HEK293 (cell line): ENCODE results near the gene GLB1L2.

Experiments used
- CTCF ChIA-PET: fragments of 350-600 bp; formaldehyde crosslinking; extraction: SDS; loops from one replicate; lab custom pipeline; 2021; ENCODE audit warnings: antibody characterized with exemption; lab: Yijun Ruan, JAX
- POLR2A ChIA-PET: fragments of 300-600 bp; formaldehyde crosslinking; extraction: SDS; loops from one replicate; lab custom pipeline; 2020; ENCODE audit warnings: antibody characterized with exemption, inconsistent platforms; lab: Yijun Ruan, JAX
- H3K27ac ChIP-seq: fragments of 200-500 bp; sonication (Bioruptor generic); 2 replicates; pipeline ENCODE4 v1.5.1; 2014; ENCODE audit warnings: low read depth, low read length, control low read depth, inconsistent platforms; ENCODE audit errors: extremely low read depth
- H3K36me3 ChIP-seq, 2 experiments: fragments of 200-500 bp in 1 of 2; sonication (Bioruptor generic) in 1 of 2; 1 replicate in 1 of 2; 2 replicates in 1 of 2; pipeline ENCODE4 v1.5.1; 2014 to 2017; ENCODE audit warnings: inconsistent platforms in 2 of 2, low read length in 2 of 2; ENCODE audit not compliant: control insufficient read depth in 2 of 2, insufficient read depth in 1 of 2
- H3K4me1 ChIP-seq: fragments of 200-500 bp; sonication (Bioruptor generic); 2 replicates; pipeline ENCODE4 v1.5.1; 2014; ENCODE audit warnings: mild to moderate bottlenecking, low read length, inconsistent platforms; ENCODE audit not compliant: control insufficient read depth, insufficient read depth
- H3K4me3 ChIP-seq: 2 replicates; pipeline ENCODE4 v1.5.1; 2011; ENCODE audit warnings: low read depth, mild to moderate bottlenecking, control low read depth, low read length, moderate library complexity
- H3K9me3 ChIP-seq: fragments of 200-500 bp; sonication (Bioruptor generic); 2 replicates; pipeline ENCODE4 v1.5.1; 2014; ENCODE audit warnings: low read depth, low read length, inconsistent platforms; ENCODE audit not compliant: control insufficient read depth, insufficient read depth
- BCL11A ChIP-seq: fragments of 450-650 bp; formaldehyde crosslinking; IDR thresholded peaks from 2 replicates; pipeline ENCODE4 v1.5.1; 2016; ENCODE audit warnings: low read depth, missing biosample characterization, missing genetic modification characterization
- HIC1 ChIP-seq: fragments of 450-650 bp; formaldehyde crosslinking; IDR thresholded peaks from 2 replicates; pipeline ENCODE4 v1.5.1; 2016; ENCODE audit warnings: missing biosample characterization, missing genetic modification characterization
- HOXA7 ChIP-seq: sonication (generic); formaldehyde crosslinking; IDR thresholded peaks from 2 replicates; pipeline ENCODE4 v1.8.1; 2022; ENCODE audit warnings: missing genetic modification reagents, borderline replicate concordance
- HOXC10 ChIP-seq: sonication (generic); formaldehyde crosslinking; IDR thresholded peaks from 2 replicates; pipeline ENCODE4 v1.8.1; 2023; ENCODE audit warnings: mild to moderate bottlenecking, missing genetic modification reagents
- KLF1 ChIP-seq: fragments of 450-650 bp; formaldehyde crosslinking; IDR thresholded peaks from 2 replicates; pipeline ENCODE4 v1.5.1; 2016; ENCODE audit warnings: missing biosample characterization, missing genetic modification characterization
- PRDM10 ChIP-seq: fragments of 450-650 bp; formaldehyde crosslinking; IDR thresholded peaks from 2 replicates; pipeline ENCODE4 v1.5.1; 2016; ENCODE audit warnings: missing biosample characterization, missing genetic modification characterization
- YY2 ChIP-seq: fragments of 450-650 bp; formaldehyde crosslinking; IDR thresholded peaks from 2 replicates; pipeline ENCODE4 v1.5.1; 2016; ENCODE audit warnings: missing biosample characterization, missing genetic modification characterization
- ZBTB48 ChIP-seq: fragments of 450-650 bp; formaldehyde crosslinking; IDR thresholded peaks from 2 replicates; pipeline ENCODE4 v1.5.1; 2016; ENCODE audit warnings: missing biosample characterization, missing genetic modification characterization
- ZFP69B ChIP-seq: fragments of 450-650 bp; formaldehyde crosslinking; IDR thresholded peaks from 2 replicates; pipeline ENCODE4 v1.5.1; 2016; ENCODE audit warnings: missing biosample characterization, missing genetic modification characterization
- ZNF132 ChIP-seq: fragments of 450-650 bp; formaldehyde crosslinking; IDR thresholded peaks from 2 replicates; pipeline ENCODE4 v1.5.1; 2017; ENCODE audit warnings: missing biosample characterization, missing genetic modification characterization, borderline replicate concordance
- ZNF335 ChIP-seq: fragments of 450-650 bp; formaldehyde crosslinking; conservative IDR thresholded peaks from 2 replicates; pipeline ENCODE4 v1.5.1; 2016; ENCODE audit warnings: missing biosample characterization, missing genetic modification characterization
- ZNF423 ChIP-seq: fragments of 450-650 bp; formaldehyde crosslinking; IDR thresholded peaks from 2 replicates; pipeline ENCODE4 v1.5.1; 2016; ENCODE audit warnings: missing biosample characterization, missing genetic modification characterization
- ZNF433 ChIP-seq: fragments of 450-650 bp; formaldehyde crosslinking; IDR thresholded peaks from 2 replicates; pipeline ENCODE4 v1.5.1; 2016; ENCODE audit warnings: missing biosample characterization, missing genetic modification characterization, low read depth
- ZNF473 ChIP-seq: fragments of 450-650 bp; formaldehyde crosslinking; IDR thresholded peaks from 2 replicates; pipeline ENCODE4 v1.5.1; 2017; ENCODE audit warnings: missing biosample characterization, missing genetic modification characterization
- ZNF501 ChIP-seq: fragments of 450-650 bp; formaldehyde crosslinking; IDR thresholded peaks from 2 replicates; pipeline ENCODE4 v1.5.1; 2016; ENCODE audit warnings: missing biosample characterization, missing genetic modification characterization
- ZNF704 ChIP-seq: fragments of 450-650 bp; formaldehyde crosslinking; IDR thresholded peaks from 2 replicates; pipeline ENCODE4 v1.5.1; 2016; ENCODE audit warnings: missing biosample characterization, missing genetic modification characterization
- ZNF707 ChIP-seq: fragments of 450-650 bp; formaldehyde crosslinking; IDR thresholded peaks from 2 replicates; pipeline ENCODE4 v1.5.1; 2016; ENCODE audit warnings: missing biosample characterization, missing genetic modification characterization
- ZNF785 ChIP-seq: fragments of 450-650 bp; formaldehyde crosslinking; IDR thresholded peaks from 2 replicates; pipeline ENCODE4 v1.5.1; 2016; ENCODE audit warnings: missing biosample characterization, missing genetic modification characterization
- ZNF792 ChIP-seq: fragments of 450-650 bp; formaldehyde crosslinking; IDR thresholded peaks from 2 replicates; pipeline ENCODE4 v1.5.1; 2016; ENCODE audit warnings: missing biosample characterization, missing genetic modification characterization
- ZNF830 ChIP-seq: fragments of 450-650 bp; IDR thresholded peaks from 2 replicates; pipeline ENCODE4 v1.5.0; 2018; ENCODE audit warnings: missing biosample characterization, missing genetic modification characterization, low read depth, mild to moderate bottlenecking, moderate library complexity
- TF ChIP-seq, protein P1 (sequence below): fragments of 450-650 bp; formaldehyde crosslinking; optimal IDR thresholded peaks from 2 replicates; pipeline ENCODE3; 2016; ENCODE audit warnings: missing biosample characterization, mild to moderate bottlenecking, missing genetic modification characterization
- TF ChIP-seq, protein P2 (sequence below): fragments of 450-650 bp; formaldehyde crosslinking; IDR thresholded peaks from 2 replicates; pipeline ENCODE4 v1.5.1; 2016; ENCODE audit warnings: missing biosample characterization, missing genetic modification characterization
- TF ChIP-seq, protein P3 (sequence below): sonication (generic); formaldehyde crosslinking; IDR thresholded peaks from 2 replicates; pipeline ENCODE4 v1.8.1; 2022; ENCODE audit warnings: mild to moderate bottlenecking, moderate library complexity, missing genetic modification reagents

Gene GLB1L2

DNA sequence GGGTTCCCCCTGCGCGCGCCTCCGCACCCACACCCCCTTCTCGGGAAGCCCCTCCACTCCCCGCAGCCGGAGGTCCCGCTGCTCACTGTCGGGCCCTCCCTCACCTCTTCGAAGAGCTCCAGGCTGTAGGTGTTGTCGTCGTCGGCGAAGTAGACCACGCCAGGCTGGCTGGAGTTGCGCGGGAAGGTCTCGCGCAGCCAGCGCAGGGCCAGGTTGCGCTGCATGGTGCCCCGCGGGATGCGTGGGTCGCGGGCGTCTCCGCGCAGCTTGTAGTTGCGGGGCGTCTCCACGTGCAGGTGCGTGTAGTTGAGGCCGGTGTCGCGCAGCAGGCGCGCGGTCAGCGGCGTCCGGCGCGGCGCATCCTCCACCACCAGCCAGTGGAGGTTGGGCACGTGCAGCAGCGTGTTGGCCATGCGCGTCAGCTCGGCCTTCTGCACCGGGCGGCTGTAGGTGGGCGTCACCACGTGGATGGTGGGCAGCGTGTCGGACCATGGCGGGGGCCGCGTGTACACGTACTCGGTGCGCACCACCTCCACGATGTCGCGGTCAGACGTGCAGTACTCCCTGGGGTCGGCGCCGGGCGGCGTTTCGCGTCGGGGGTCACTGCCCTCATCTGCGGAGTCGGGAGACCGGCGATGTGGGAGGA, 51.9 kb downstream of the GLB1L2 start (continued):
- TF ChIP-seq ZNF132 (tag by site-specific recombination), result no peak
- TF ChIP-seq, protein P1, sequence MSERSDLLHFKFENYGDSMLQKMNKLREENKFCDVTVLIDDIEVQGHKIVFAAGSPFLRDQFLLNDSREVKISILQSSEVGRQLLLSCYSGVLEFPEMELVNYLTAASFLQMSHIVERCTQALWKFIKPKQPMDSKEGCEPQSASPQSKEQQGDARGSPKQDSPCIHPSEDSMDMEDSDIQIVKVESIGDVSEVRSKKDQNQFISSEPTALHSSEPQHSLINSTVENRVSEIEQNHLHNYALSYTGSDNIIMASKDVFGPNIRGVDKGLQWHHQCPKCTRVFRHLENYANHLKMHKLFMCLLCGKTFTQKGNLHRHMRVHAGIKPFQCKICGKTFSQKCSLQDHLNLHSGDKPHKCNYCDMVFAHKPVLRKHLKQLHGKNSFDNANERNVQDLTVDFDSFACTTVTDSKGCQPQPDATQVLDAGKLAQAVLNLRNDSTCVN, result no peak
- TF ChIP-seq ZNF433 (tag by site-specific recombination), result no peak
- no peak for TF ChIP-seq ZNF473
- TF ChIP-seq KLF1 (tag by site-specific recombination), result no peak
- TF ChIP-seq ZNF501, result no peak
- TF ChIP-seq ZNF792 (tag by site-specific recombination), result no peak

GRCh38 chr11:134384406-134384805, 52.6 kb downstream of the GLB1L2 start:
- no peaks in the 10 kb centered on the region for H3K36me3 ChIP-seq
- ChIA-PET CTCF (no interaction called here), POLR2A (no interaction called here)
- H3K4me1 ChIP-seq, result peaks cover 3% of the 10 kb centered on the region; the same call in 1 of the 2 replicates
- no peak overlapping the region for H3K27ac ChIP-seq
- H3K9me3 ChIP-seq, result no peaks in the 10 kb centered on the region
- TF ChIP-seq, protein P2, sequence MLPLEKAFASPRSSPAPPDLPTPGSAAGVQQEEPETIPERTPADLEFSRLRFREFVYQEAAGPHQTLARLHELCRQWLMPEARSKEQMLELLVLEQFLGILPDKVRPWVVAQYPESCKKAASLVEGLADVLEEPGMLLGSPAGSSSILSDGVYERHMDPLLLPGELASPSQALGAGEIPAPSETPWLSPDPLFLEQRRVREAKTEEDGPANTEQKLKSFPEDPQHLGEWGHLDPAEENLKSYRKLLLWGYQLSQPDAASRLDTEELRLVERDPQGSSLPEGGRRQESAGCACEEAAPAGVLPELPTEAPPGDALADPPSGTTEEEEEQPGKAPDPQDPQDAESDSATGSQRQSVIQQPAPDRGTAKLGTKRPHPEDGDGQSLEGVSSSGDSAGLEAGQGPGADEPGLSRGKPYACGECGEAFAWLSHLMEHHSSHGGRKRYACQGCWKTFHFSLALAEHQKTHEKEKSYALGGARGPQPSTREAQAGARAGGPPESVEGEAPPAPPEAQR (tag by site-specific recombination), result no peak
- TF ChIP-seq YY2 (no peak), ZNF335 (no peak), BCL11A (tag by site-specific recombination) (no peak), HOXC10 (no peak), ZFP69B (tag by site-specific recombination) (no peak)
- TF ChIP-seq, protein P3, sequence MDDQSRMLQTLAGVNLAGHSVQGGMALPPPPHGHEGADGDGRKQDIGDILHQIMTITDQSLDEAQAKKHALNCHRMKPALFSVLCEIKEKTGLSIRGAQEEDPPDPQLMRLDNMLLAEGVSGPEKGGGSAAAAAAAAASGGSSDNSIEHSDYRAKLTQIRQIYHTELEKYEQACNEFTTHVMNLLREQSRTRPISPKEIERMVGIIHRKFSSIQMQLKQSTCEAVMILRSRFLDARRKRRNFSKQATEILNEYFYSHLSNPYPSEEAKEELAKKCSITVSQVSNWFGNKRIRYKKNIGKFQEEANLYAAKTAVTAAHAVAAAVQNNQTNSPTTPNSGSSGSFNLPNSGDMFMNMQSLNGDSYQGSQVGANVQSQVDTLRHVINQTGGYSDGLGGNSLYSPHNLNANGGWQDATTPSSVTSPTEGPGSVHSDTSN (CRISPR knock-in tag), result no peak
- TF ChIP-seq, all 188 proteins: peak for 0
- H3K4me3 ChIP-seq, result no peak overlapping the region

DNA sequence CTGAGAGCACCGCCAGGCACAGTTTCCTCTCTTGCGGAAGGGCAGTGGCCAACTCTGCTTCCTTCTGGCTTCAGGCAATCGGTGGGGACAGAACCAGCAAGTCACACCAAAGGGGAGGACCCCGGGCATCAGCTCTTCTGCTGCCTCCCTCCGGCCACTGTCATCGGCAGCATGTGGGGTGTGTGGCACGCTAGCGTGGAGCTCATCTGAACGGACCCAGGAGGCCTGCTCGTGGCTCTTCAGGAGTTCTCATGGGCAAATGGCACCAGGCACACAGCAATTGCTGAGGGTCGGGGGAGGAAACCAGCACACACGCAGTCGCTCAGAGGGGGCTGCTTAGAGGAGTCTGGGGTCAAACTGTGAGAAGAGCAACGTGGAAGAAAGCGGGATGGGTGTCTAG, 53.4 kb downstream of the GLB1L2 start:
- POLR2A ChIA-PET, result no interaction called here
- H3K36me3 ChIP-seq, result no peaks in the 10 kb centered on the region
- no peak overlapping the region for H3K27ac ChIP-seq
- no peak for TF ChIP-seq ZNF785 (tag by site-specific recombination)
- no peak for TF ChIP-seq ZBTB48 (tag by site-specific recombination)
- TF ChIP-seq ZNF707 (tag by site-specific recombination), result no peak
- TF ChIP-seq ZNF423 (tag by site-specific recombination), result no peak
- no peak for TF ChIP-seq PRDM10 (tag by site-specific recombination)
- no peak for TF ChIP-seq ZNF830 (tag by site-specific recombination)
- no peak for TF ChIP-seq ZNF704 (tag by site-specific recombination)
- no peak for TF ChIP-seq HOXA7 (CRISPR knock-in tag)
- no peak for TF ChIP-seq ZNF433 (tag by site-specific recombination)
- no peak for TF ChIP-seq HIC1 (tag by site-specific recombination)
- CTCF ChIA-PET, result no interaction called here
- H3K4me3 ChIP-seq, result no peak overlapping the region
- H3K4me1 ChIP-seq, result peaks cover 3% of the 10 kb centered on the region; the same call in 1 of the 2 replicates
- H3K9me3 ChIP-seq, result no peaks in the 10 kb centered on the region
